HEK293 (cell line): Measurements from ENCODE around the gene DOP1B.

Experiments
- CTCF ChIP-seq: fragments of 450-650 bp; formaldehyde crosslinking; IDR thresholded peaks from 2 replicates; pipeline ENCODE4 v1.5.1; 2016; ENCODE audit warnings: missing biosample characterization, missing genetic modification characterization
- FEZF1 ChIP-seq: fragments of 450-650 bp; formaldehyde crosslinking; IDR thresholded peaks from 2 replicates; pipeline ENCODE4 v1.5.1; 2016; ENCODE audit warnings: missing biosample characterization, missing genetic modification characterization
- GLI4 ChIP-seq: fragments of 450-650 bp; formaldehyde crosslinking; IDR thresholded peaks from 2 replicates; pipeline ENCODE4 v1.5.1; 2016; ENCODE audit warnings: missing biosample characterization, missing genetic modification characterization
- HOXA7 ChIP-seq: sonication (generic); formaldehyde crosslinking; IDR thresholded peaks from 2 replicates; pipeline ENCODE4 v1.8.1; 2022; ENCODE audit warnings: missing genetic modification reagents, borderline replicate concordance
- KLF1 ChIP-seq: fragments of 450-650 bp; formaldehyde crosslinking; IDR thresholded peaks from 2 replicates; pipeline ENCODE4 v1.5.1; 2016; ENCODE audit warnings: missing biosample characterization, missing genetic modification characterization
- KLF16 ChIP-seq: fragments of 450-650 bp; formaldehyde crosslinking; IDR thresholded peaks from 2 replicates; pipeline ENCODE4 v1.5.1; 2017; ENCODE audit warnings: missing biosample characterization, missing genetic modification characterization
- PRDM4 ChIP-seq: fragments of 450-650 bp; formaldehyde crosslinking; IDR thresholded peaks from 2 replicates; pipeline ENCODE4 v1.5.1; 2017; ENCODE audit warnings: missing biosample characterization, missing genetic modification characterization
- SP7 ChIP-seq: fragments of 450-650 bp; formaldehyde crosslinking; IDR thresholded peaks from 2 replicates; pipeline ENCODE4 v1.5.1; 2016; ENCODE audit warnings: missing biosample characterization, missing genetic modification characterization
- TCF7L2 ChIP-seq: IDR thresholded peaks from 2 replicates; pipeline ENCODE4 v1.6.1; 2011; ENCODE audit warnings: low read depth, mild to moderate bottlenecking, inconsistent platforms, low read length, moderate library complexity, borderline replicate concordance
- WT1 ChIP-seq: fragments of 450-650 bp; formaldehyde crosslinking; IDR thresholded peaks from 2 replicates; pipeline ENCODE4 v1.5.1; 2016; ENCODE audit warnings: missing biosample characterization, missing genetic modification characterization
- ZBTB20 ChIP-seq: fragments of 450-650 bp; formaldehyde crosslinking; IDR thresholded peaks from 2 replicates; pipeline ENCODE4 v1.5.1; 2016; ENCODE audit warnings: missing biosample characterization, missing genetic modification characterization
- ZBTB8A ChIP-seq: fragments of 450-650 bp; formaldehyde crosslinking; IDR thresholded peaks from 2 replicates; pipeline ENCODE4 v1.5.1; 2016; ENCODE audit warnings: missing biosample characterization, missing genetic modification characterization
- ZNF239 ChIP-seq: fragments of 450-650 bp; formaldehyde crosslinking; IDR thresholded peaks from 2 replicates; pipeline ENCODE4 v1.5.1; 2016; ENCODE audit warnings: missing biosample characterization, missing genetic modification characterization
- ZNF26 ChIP-seq: fragments of 450-650 bp; formaldehyde crosslinking; IDR thresholded peaks from 2 replicates; pipeline ENCODE4 v1.5.1; 2016; ENCODE audit warnings: missing biosample characterization, missing genetic modification characterization
- ZNF324 ChIP-seq: fragments of 450-650 bp; formaldehyde crosslinking; IDR thresholded peaks from 2 replicates; pipeline ENCODE4 v1.5.1; 2016; ENCODE audit warnings: missing biosample characterization, missing genetic modification characterization
- ZNF394 ChIP-seq: fragments of 450-650 bp; formaldehyde crosslinking; IDR thresholded peaks from 2 replicates; pipeline ENCODE4 v1.5.1; 2016; ENCODE audit warnings: missing biosample characterization, missing genetic modification characterization, mild to moderate bottlenecking, moderate library complexity, borderline replicate concordance
- ZNF510 ChIP-seq: fragments of 450-650 bp; formaldehyde crosslinking; IDR thresholded peaks from 2 replicates; pipeline ENCODE4 v1.5.1; 2018; ENCODE audit warnings: mild to moderate bottlenecking, missing genetic modification characterization, missing biosample characterization; ENCODE audit not compliant: insufficient replicate concordance
- ZNF585B ChIP-seq: fragments of 450-650 bp; formaldehyde crosslinking; IDR thresholded peaks from 2 replicates; pipeline ENCODE4 v1.5.1; 2016; ENCODE audit warnings: missing biosample characterization, missing genetic modification characterization
- ZNF600 ChIP-seq: fragments of 450-650 bp; formaldehyde crosslinking; IDR thresholded peaks from 2 replicates; pipeline ENCODE4 v1.5.1; 2016; ENCODE audit warnings: missing biosample characterization, missing genetic modification characterization
- ZNF610 ChIP-seq: fragments of 450-650 bp; formaldehyde crosslinking; IDR thresholded peaks from 2 replicates; pipeline ENCODE4 v1.5.1; 2016; ENCODE audit warnings: missing biosample characterization, missing genetic modification characterization, borderline replicate concordance
- ZNF629 ChIP-seq: fragments of 450-650 bp; formaldehyde crosslinking; IDR thresholded peaks from 2 replicates; pipeline ENCODE4 v1.5.1; 2017; ENCODE audit warnings: missing biosample characterization, missing genetic modification characterization
- ZNF785 ChIP-seq: fragments of 450-650 bp; formaldehyde crosslinking; IDR thresholded peaks from 2 replicates; pipeline ENCODE4 v1.5.1; 2016; ENCODE audit warnings: missing biosample characterization, missing genetic modification characterization
- ZSCAN16 ChIP-seq: fragments of 450-650 bp; formaldehyde crosslinking; IDR thresholded peaks from 2 replicates; pipeline ENCODE4 v1.5.1; 2016; ENCODE audit warnings: missing biosample characterization, missing genetic modification characterization
- ZSCAN23 ChIP-seq: fragments of 450-650 bp; formaldehyde crosslinking; IDR thresholded peaks from 2 replicates; pipeline ENCODE4 v1.5.1; 2016; ENCODE audit warnings: missing biosample characterization, missing genetic modification characterization
- ZSCAN5A ChIP-seq: fragments of 450-650 bp; formaldehyde crosslinking; IDR thresholded peaks from 2 replicates; pipeline ENCODE4 v1.5.1; 2016; ENCODE audit warnings: missing biosample characterization, missing genetic modification characterization
- TF ChIP-seq, protein P1 (sequence below): fragments of 450-650 bp; formaldehyde crosslinking; IDR thresholded peaks from 2 replicates; pipeline ENCODE4 v1.5.1; 2016; ENCODE audit warnings: missing biosample characterization, missing genetic modification characterization
- TF ChIP-seq, protein P2 (sequence below): fragments of 450-650 bp; formaldehyde crosslinking; IDR thresholded peaks from 2 replicates; pipeline ENCODE4; 2016; ENCODE audit warnings: missing biosample characterization, missing genetic modification characterization
- TF ChIP-seq, protein P3 (sequence below): fragments of 450-650 bp; formaldehyde crosslinking; IDR thresholded peaks from 2 replicates; pipeline ENCODE4 v1.5.1; 2016; ENCODE audit warnings: missing biosample characterization, missing genetic modification characterization

DOP1B gene

DNA sequence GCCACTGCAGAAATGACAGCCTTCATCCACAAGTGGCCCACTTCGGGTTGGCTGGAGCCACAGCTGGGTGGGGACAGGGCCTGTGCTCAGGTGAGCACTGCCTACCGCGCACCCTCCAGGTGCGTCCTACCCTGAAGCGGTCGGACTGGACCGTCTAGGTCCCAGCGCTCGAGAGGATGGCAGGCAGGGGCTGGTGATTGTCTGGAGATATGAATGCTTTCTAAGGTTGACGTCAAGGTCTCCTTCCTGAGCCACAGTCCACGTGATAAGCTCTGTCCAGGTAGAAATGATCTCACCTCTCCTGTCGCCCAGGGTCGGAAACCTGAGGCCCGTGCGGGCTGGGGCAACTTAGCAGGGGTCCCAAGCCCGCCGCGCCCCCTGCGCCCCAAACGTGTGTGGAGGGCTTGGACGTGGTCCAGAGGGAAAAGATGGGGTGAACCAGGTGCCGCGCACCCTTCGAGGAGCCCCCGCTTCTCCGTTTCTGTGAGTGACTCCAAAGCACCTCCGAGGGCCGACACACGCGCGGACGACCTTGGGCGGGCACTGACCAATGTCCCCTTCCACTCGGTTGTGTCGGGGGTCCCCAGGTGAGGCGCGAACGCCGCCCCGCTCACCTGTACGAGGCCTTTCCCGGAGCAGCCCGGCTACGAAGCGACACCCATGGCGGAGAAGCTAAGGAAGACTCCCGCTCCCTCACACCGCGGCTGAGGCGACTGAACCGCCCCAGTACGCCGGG lies 853 bp upstream of the DOP1B start (continued):
- TF ChIP-seq, protein P1, sequence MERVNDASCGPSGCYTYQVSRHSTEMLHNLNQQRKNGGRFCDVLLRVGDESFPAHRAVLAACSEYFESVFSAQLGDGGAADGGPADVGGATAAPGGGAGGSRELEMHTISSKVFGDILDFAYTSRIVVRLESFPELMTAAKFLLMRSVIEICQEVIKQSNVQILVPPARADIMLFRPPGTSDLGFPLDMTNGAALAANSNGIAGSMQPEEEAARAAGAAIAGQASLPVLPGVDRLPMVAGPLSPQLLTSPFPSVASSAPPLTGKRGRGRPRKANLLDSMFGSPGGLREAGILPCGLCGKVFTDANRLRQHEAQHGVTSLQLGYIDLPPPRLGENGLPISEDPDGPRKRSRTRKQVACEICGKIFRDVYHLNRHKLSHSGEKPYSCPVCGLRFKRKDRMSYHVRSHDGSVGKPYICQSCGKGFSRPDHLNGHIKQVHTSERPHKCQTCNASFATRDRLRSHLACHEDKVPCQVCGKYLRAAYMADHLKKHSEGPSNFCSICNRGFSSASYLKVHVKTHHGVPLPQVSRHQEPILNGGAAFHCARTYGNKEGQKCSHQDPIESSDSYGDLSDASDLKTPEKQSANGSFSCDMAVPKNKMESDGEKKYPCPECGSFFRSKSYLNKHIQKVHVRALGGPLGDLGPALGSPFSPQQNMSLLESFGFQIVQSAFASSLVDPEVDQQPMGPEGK (tag by site-specific recombination): peak; percentile 86
- TF ChIP-seq, protein P2, sequence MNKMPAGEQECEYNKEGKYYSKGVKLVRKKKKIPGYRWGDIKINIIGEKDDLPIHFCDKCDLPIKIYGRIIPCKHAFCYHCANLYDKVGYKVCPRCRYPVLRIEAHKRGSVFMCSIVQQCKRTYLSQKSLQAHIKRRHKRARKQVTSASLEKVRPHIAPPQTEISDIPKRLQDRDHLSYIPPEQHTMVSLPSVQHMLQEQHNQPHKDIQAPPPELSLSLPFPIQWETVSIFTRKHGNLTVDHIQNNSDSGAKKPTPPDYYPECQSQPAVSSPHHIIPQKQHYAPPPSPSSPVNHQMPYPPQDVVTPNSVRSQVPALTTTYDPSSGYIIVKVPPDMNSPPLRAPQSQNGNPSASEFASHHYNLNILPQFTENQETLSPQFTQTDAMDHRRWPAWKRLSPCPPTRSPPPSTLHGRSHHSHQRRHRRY (tag by site-specific recombination): no peak
- TF ChIP-seq, protein P3, sequence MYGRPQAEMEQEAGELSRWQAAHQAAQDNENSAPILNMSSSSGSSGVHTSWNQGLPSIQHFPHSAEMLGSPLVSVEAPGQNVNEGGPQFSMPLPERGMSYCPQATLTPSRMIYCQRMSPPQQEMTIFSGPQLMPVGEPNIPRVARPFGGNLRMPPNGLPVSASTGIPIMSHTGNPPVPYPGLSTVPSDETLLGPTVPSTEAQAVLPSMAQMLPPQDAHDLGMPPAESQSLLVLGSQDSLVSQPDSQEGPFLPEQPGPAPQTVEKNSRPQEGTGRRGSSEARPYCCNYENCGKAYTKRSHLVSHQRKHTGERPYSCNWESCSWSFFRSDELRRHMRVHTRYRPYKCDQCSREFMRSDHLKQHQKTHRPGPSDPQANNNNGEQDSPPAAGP: peak; percentile 56; the same call in 1 of the 2 replicates
- TF ChIP-seq ZBTB20: peak; percentile 25; the same call in 1 of the 2 replicates
- TF ChIP-seq KLF1: peak; percentile 31; the same call in 1 of the 2 replicates
- TF ChIP-seq PRDM4 (tag by site-specific recombination): peak; percentile 25; the same call in 1 of the 2 replicates
- peak; percentile 65; the same call in 1 of the 2 replicates for TF ChIP-seq KLF16 (tag by site-specific recombination)
- TF ChIP-seq ZSCAN5A: 0 out of 2 replicates have a peak, but pooled peaks have one; percentile 85
- no peak for TF ChIP-seq GLI4 (tag by site-specific recombination)
- peak; percentile 84 for TF ChIP-seq ZNF324
- TF ChIP-seq SP7 (tag by site-specific recombination): peak; percentile 59
- no peak for TF ChIP-seq CTCF (tag by site-specific recombination)
- peak; percentile 96 for TF ChIP-seq ZNF394 (tag by site-specific recombination)
- peak; percentile 22; the same call in 1 of the 2 replicates for TF ChIP-seq ZNF629 (tag by site-specific recombination)
- no peak for TF ChIP-seq HOXA7
- peak; percentile 61; the same call in 1 of the 2 replicates for TF ChIP-seq WT1 (tag by site-specific recombination)
- TF ChIP-seq ZBTB8A: peak; percentile 14; the same call in 1 of the 2 replicates
- peak; percentile 64; the same call in 1 of the 2 replicates for TF ChIP-seq ZNF610 (tag by site-specific recombination)
- no peak for TF ChIP-seq ZNF785 (tag by site-specific recombination)
- TF ChIP-seq ZNF585B (tag by site-specific recombination): no peak
- TF ChIP-seq ZSCAN16 (tag by site-specific recombination): peak; percentile 42; the same call in 1 of the 2 replicates
- TF ChIP-seq ZNF600 (tag by site-specific recombination): peak; percentile 93
- peak; percentile 75; the same call in 1 of the 2 replicates for TF ChIP-seq ZSCAN23 (tag by site-specific recombination)
- TF ChIP-seq FEZF1: no peak
- TF ChIP-seq TCF7L2: no peak
- no peak for TF ChIP-seq ZNF510
- no peak for TF ChIP-seq ZNF239 (tag by site-specific recombination)
- no peak for TF ChIP-seq ZNF26 (tag by site-specific recombination)
